H1 (cell line): Measurements from ENCODE around the gene ASRGL1. TPM values are rescaled to one million over a fixed set of nuclear protein-coding genes. Genes with fewer than 3 reads are reported as not detected.

ENCODE experiments used
- CTCF ChIA-PET: fragments of 300-600 bp; sonication (Branson Sonifier 250); formaldehyde crosslinking; loops from one replicate; lab custom pipeline; 2021; ENCODE audit not compliant: partially characterized antibody; lab: Charles Lee
- POLR2A ChIA-PET: fragments of 300-600 bp; sonication (Branson Sonifier 250); formaldehyde crosslinking; loops from one replicate; lab custom pipeline; 2021; ENCODE audit warnings: inconsistent platforms; ENCODE audit not compliant: partially characterized antibody; lab: Charles Lee
- DNase-seq, 2 experiments: peaks; one replicate each; pipeline versions ENCODE4 v3.0.0 to v3.0.0-alpha.2; 2010 to 2022; ENCODE audit warnings: low spot score in 2 of 2, low read depth in 1 of 2, mixed read lengths in 1 of 2
- FAIRE-seq: peaks from 2 replicates; lab custom pipeline; 2011; peaks lifted over from hg19 to GRCh38; lab: Jason Lieb, UNC
- H2AFZ ChIP-seq: 2 replicates; pipeline ENCODE4 v1.8.1; 2012; ENCODE audit warnings: low read length, inconsistent platforms
- H2AK5ac ChIP-seq: 2 replicates; pipeline ENCODE4 v1.6.1; 2013; ENCODE audit warnings: low read depth, low read length
- H2BK120ac ChIP-seq: replicated peaks from 2 replicates; pipeline ENCODE3; 2013; ENCODE audit warnings: low read depth, low read length, inconsistent platforms
- H2BK12ac ChIP-seq: 2 replicates; pipeline ENCODE4 v1.6.1; 2013; ENCODE audit warnings: low read depth, low read length
- H2BK15ac ChIP-seq: 2 replicates; pipeline ENCODE4 v1.6.1; 2013; ENCODE audit warnings: low read length
- H2BK20ac ChIP-seq: 2 replicates; pipeline ENCODE4 v1.6.1; 2013; ENCODE audit warnings: low read length
- H2BK5ac ChIP-seq: 2 replicates; pipeline ENCODE4 v1.6.1; 2013; ENCODE audit warnings: low read depth, low read length
- H3K14ac ChIP-seq: 2 replicates; pipeline ENCODE4 v1.6.1; 2013; ENCODE audit warnings: inconsistent platforms; ENCODE audit not compliant: insufficient read length
- H3K18ac ChIP-seq: 2 replicates; pipeline ENCODE4 v1.6.1; 2013; ENCODE audit warnings: low read length; ENCODE audit errors: extremely low read depth
- H3K23ac ChIP-seq: 2 replicates; pipeline ENCODE4 v1.6.1; 2013; ENCODE audit warnings: inconsistent platforms; ENCODE audit not compliant: insufficient read length
- H3K23me2 ChIP-seq: 2 replicates; pipeline ENCODE4 v1.6.1; 2013; ENCODE audit warnings: low read depth, low read length
- H3K27ac ChIP-seq: 2 replicates; pipeline ENCODE4 v1.6.1; 2011; ENCODE audit warnings: low read depth, low read length, inconsistent platforms
- H3K27me3 ChIP-seq, 4 experiments: replicated peaks in 1 of 4; 1 replicate in 1 of 4; 2 replicates in 3 of 4; pipeline versions ENCODE4 v1.6.1 to v1.8.1; 2011 to 2013; ENCODE audit warnings: low read length in 3 of 4, mild to moderate bottlenecking in 3 of 4, inconsistent platforms in 2 of 4, mixed read lengths in 2 of 4, moderate library complexity in 1 of 4; ENCODE audit not compliant: control insufficient read depth in 3 of 4, insufficient read depth in 3 of 4; ENCODE audit errors: extremely low read depth in 1 of 4
- H3K36me3 ChIP-seq, 4 experiments: 2 replicates each; pipeline versions ENCODE4 v1.6.1 to v1.8.1; 2011 to 2013; ENCODE audit warnings: mild to moderate bottlenecking in 4 of 4, low read length in 3 of 4, moderate library complexity in 2 of 4, control low read depth in 1 of 4, inconsistent platforms in 1 of 4; ENCODE audit not compliant: insufficient read depth in 4 of 4, control insufficient read depth in 2 of 4
- H3K4ac ChIP-seq: replicated peaks from 2 replicates; pipeline ENCODE3; 2013; ENCODE audit warnings: low read length, low read depth, mixed read lengths, inconsistent platforms; ENCODE audit not compliant: insufficient read length
- H3K4me1 ChIP-seq, 4 experiments: replicated peaks in 1 of 4; 1 replicate in 1 of 4; 2 replicates in 3 of 4; pipeline versions ENCODE4 v1.6.1 to v1.8.1; 2011 to 2013; ENCODE audit warnings: low read length in 3 of 4, inconsistent platforms in 2 of 4, mixed read lengths in 1 of 4; ENCODE audit not compliant: insufficient read depth in 4 of 4, control insufficient read depth in 3 of 4
- H3K4me2 ChIP-seq, 2 experiments: 2 replicates each; pipeline versions ENCODE4 v1.6.1 to v1.8.1; 2011 to 2013; ENCODE audit warnings: low read depth in 2 of 2, low read length in 2 of 2, control low read depth in 1 of 2, inconsistent platforms in 1 of 2, mild to moderate bottlenecking in 1 of 2; ENCODE audit not compliant: insufficient read depth in 1 of 2
- H3K4me3 ChIP-seq, 4 experiments: fragments of 200-600, 300-600 bp in 1 of 4; sonication (generic), shearing (Covaris generic), sonication (Bioruptor Twin) in 1 of 4; 2 replicates each; pipeline versions ENCODE4 v1.5.1 to v1.8.1; 2011 to 2016; ENCODE audit warnings: low read length in 4 of 4, low read depth in 3 of 4, control low read depth in 2 of 4, inconsistent platforms in 2 of 4, mild to moderate bottlenecking in 2 of 4, mixed read lengths in 1 of 4, moderate library complexity in 1 of 4; ENCODE audit not compliant: insufficient read depth in 2 of 4; ENCODE audit errors: extremely low read depth in 1 of 4
- H3K56ac ChIP-seq: replicated peaks from 2 replicates; pipeline ENCODE3; 2013; ENCODE audit warnings: low read depth, mild to moderate bottlenecking, mixed read lengths, low read length, inconsistent platforms; ENCODE audit not compliant: insufficient read length
- H3K79me1 ChIP-seq: 2 replicates; pipeline ENCODE4 v1.6.1; 2013; ENCODE audit warnings: low read depth, low read length, control low read depth
- H3K79me2 ChIP-seq, 2 experiments: 2 replicates each; pipeline versions ENCODE4 v1.6.1 to v1.8.1; 2012 to 2013; ENCODE audit warnings: low read length in 2 of 2, mild to moderate bottlenecking in 2 of 2, inconsistent platforms in 1 of 2; ENCODE audit not compliant: insufficient read depth in 2 of 2, control insufficient read depth in 1 of 2
- H3K9ac ChIP-seq, 4 experiments: replicated peaks in 1 of 4; 1 replicate in 1 of 4; 2 replicates in 3 of 4; pipeline versions ENCODE4 v1.6.1 to v1.8.1; 2011 to 2013; ENCODE audit warnings: low read depth in 3 of 4, low read length in 3 of 4, control low read depth in 2 of 4, mild to moderate bottlenecking in 2 of 4, moderate library complexity in 2 of 4, inconsistent platforms in 1 of 4; ENCODE audit errors: extremely low read depth in 1 of 4
- H3K9me3 ChIP-seq, 2 experiments: 2 replicates each; pipeline versions ENCODE4 v1.6.1 to v1.8.1; 2012 to 2013; ENCODE audit warnings: mild to moderate bottlenecking in 2 of 2, moderate library complexity in 2 of 2, control low read depth in 1 of 2, inconsistent platforms in 1 of 2, low read depth in 1 of 2, low read length in 1 of 2, mixed read lengths in 1 of 2; ENCODE audit not compliant: insufficient read depth in 2 of 2
- H4K20me1 ChIP-seq, 2 experiments: replicated peaks in 1 of 2; 2 replicates each; pipeline versions ENCODE3 to v1.8.1; 2011 to 2013; ENCODE audit warnings: inconsistent platforms in 2 of 2, low read length in 2 of 2, mild to moderate bottlenecking in 1 of 2; ENCODE audit not compliant: insufficient read depth in 2 of 2, control insufficient read depth in 1 of 2
- H4K5ac ChIP-seq: 2 replicates; pipeline ENCODE4 v1.6.1; 2013; ENCODE audit warnings: low read length, low read depth, mixed read lengths, inconsistent platforms; ENCODE audit not compliant: insufficient read length
- H4K8ac ChIP-seq: 2 replicates; pipeline ENCODE4 v1.8.0; 2013; ENCODE audit warnings: mild to moderate bottlenecking, moderate library complexity, low read length, inconsistent platforms; ENCODE audit not compliant: insufficient read depth; ENCODE audit errors: extremely low read depth
- H4K91ac ChIP-seq: replicated peaks from 2 replicates; pipeline ENCODE3; 2013; ENCODE audit warnings: low read length, mixed read lengths, inconsistent platforms; ENCODE audit not compliant: insufficient read length
- BCL11A ChIP-seq, 2 experiments: IDR thresholded peaks; one replicate each; pipeline ENCODE4 v1.6.1; 2011; ENCODE audit warnings: low read depth in 2 of 2, low read length in 2 of 2, mild to moderate bottlenecking in 2 of 2
- EP300 ChIP-seq, 2 experiments: IDR thresholded peaks; 1 replicate in 1 of 2; 2 replicates in 1 of 2; pipeline ENCODE4 v1.6.1; 2011 to 2012; ENCODE audit warnings: low read depth in 2 of 2, low read length in 2 of 2, mild to moderate bottlenecking in 2 of 2, borderline replicate concordance in 1 of 2, inconsistent platforms in 1 of 2, moderate library complexity in 1 of 2
- FOSL1 ChIP-seq: IDR thresholded peaks from 2 replicates; pipeline ENCODE4 v1.6.1; 2011; ENCODE audit warnings: mild to moderate bottlenecking, low read depth, low read length, moderate library complexity; ENCODE audit not compliant: insufficient read depth
- NANOG ChIP-seq: IDR thresholded peaks from 2 replicates; pipeline ENCODE4 v1.6.1; 2011; ENCODE audit warnings: low read length, low read depth, mild to moderate bottlenecking, inconsistent platforms; ENCODE audit not compliant: insufficient read depth, poor library complexity, severe bottlenecking
- RBBP5 ChIP-seq: IDR thresholded peaks from 2 replicates; pipeline ENCODE4 v1.7.1; 2012; ENCODE audit warnings: low read depth, mild to moderate bottlenecking, inconsistent platforms, low read length, moderate library complexity, borderline replicate concordance
- SIX5 ChIP-seq: IDR thresholded peaks from 2 replicates; pipeline ENCODE4 v1.6.1; 2011; ENCODE audit warnings: mild to moderate bottlenecking, low read depth, low read length
- SRF ChIP-seq: IDR thresholded peaks from 2 replicates; pipeline ENCODE4 v1.6.1; 2011; ENCODE audit warnings: mild to moderate bottlenecking, low read depth, low read length, moderate library complexity
- WGBS, 2 experiments: shearing (Covaris generic) in 1 of 2; methylation state at CpG; one replicate each; pipeline versions ENCODE4 v1.1.6 to v1.1.7; 2013 to 2015; ENCODE audit warnings: low lambda C conversion rate in 2 of 2, mixed read lengths in 2 of 2, inconsistent platforms in 1 of 2, low coverage in 1 of 2, missing lambda C conversion rate in 1 of 2; ENCODE audit not compliant: insufficient replicate concordance in 2 of 2, insufficient coverage in 1 of 2, insufficient read length in 1 of 2; ENCODE audit errors: extremely low coverage in 1 of 2, missing lambda C conversion rate in 1 of 2; 5-methylcytosine and 5-hydroxymethylcytosine counted together
- polyA plus RNA-seq, 7 experiments: library from polyadenylated mRNA; depleted of rRNA in 3 of 7; stranded (reverse) in 5 of 7; unstranded in 2 of 7; fragments of >200 nt in 5 of 7; fragments of 200-250 nt in 2 of 7; gene quantifications; 1 replicate in 5 of 7; 2 replicates in 1 of 7; 4 replicates in 1 of 7; pipeline versions ENCODE4 v1.2.1 to v1.2.3, GENCODE V29; 2011 to 2013; ENCODE audit warnings: missing spikeins in 2 of 7, mixed read lengths in 2 of 7
- total RNA-seq: library from RNA; stranded (reverse); fragmentation: NEBNext Ultra II Directional; extraction: Animal tissue kit (Norgen Biotek cat#: 25700); gene quantifications from 2 replicates; pipeline ENCODE4 v1.2.1, GENCODE V29; 2021
- TF ChIP-seq, protein P1 (sequence below): IDR thresholded peaks from 2 replicates; pipeline ENCODE4 v1.6.1; 2012; ENCODE audit warnings: inconsistent platforms
- TF ChIP-seq, protein P2 (sequence below): IDR thresholded peaks from 2 replicates; pipeline ENCODE4 v1.6.1; 2012; ENCODE audit warnings: low read length, inconsistent platforms

Gene ASRGL1
- total and polyA plus RNA-seq, 2 of the 8 experiments (the other 6 are each of a cell fraction or from before 2014, with no cell fraction given): 19.9 to 23.5 TPM

DNA sequence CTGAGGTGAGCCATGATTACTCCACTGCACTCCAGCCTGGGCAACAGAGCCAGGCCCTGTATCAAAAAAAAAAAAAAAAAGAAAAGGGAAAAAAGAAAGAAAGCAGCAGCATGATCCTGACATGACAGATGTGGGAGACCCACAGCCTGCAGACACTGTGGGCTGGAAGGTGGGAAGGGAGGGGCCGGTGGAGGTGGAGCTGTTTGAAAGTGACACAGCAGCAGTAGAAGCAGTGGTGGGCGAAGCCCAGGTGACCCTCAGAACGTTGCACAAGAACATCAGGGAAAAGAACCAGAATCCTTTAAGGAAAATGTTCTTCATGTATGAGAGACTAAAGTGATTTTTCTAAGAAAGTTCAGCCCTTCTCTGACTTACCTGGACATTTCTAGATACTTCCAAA is 55.3 kb downstream of the ASRGL1 start:
- POLR2A ChIA-PET: interaction anchor here (0.6 to 1.6 kb wide), 4 partner anchors 168 to 296 kb away, joined by 3 to 4 read pairs (median 4); partner anchors contain the start of gene EEF1G
- Histone ChIP-seq H4K5ac (no peak overlapping the region), H2AK5ac (no peak overlapping the region), H3K23ac (no peak overlapping the region), H3K9ac (no peak overlapping the region), H3K9me3 (no peaks in the 10 kb centered on the region), H2BK12ac (no peak overlapping the region), H3K4me1 (peaks cover 3 to 4% (median 3%) of the 10 kb centered on the region in 4 experiments; a peak in 5 of 7 replicates), H2BK20ac (no peak overlapping the region), H2BK120ac (no peak overlapping the region), H3K36me3 (no peaks in the 10 kb centered on the region), H3K23me2 (no peaks in the 10 kb centered on the region), H3K14ac (no peak overlapping the region), H3K4ac (no peak overlapping the region), H2BK5ac (no peak overlapping the region), H3K79me1 (no peaks in the 10 kb centered on the region), H4K8ac (no peak overlapping the region), H2AFZ (no peak overlapping the region), H3K4me3 (no peak overlapping the region), H3K79me2 (no peaks in the 10 kb centered on the region), H3K27ac (no peak overlapping the region), H4K91ac (no peak overlapping the region), H3K27me3 (no peaks in the 10 kb centered on the region), H3K4me2 (no peak overlapping the region), H2BK15ac (no peak overlapping the region), H3K56ac (no peak overlapping the region), H3K18ac (no peak overlapping the region), H4K20me1 (no peaks in the 10 kb centered on the region)
- CTCF ChIA-PET: interaction anchor here (0.7 to 8.6 kb wide), 18 partner anchors 9 to 395 kb away, joined by 3 to 113 read pairs (median 4); partner anchors contain the start of genes AHNAK, SCGB1A1 and TMEM179B
- DNase-seq (no peak), FAIRE-seq (no peak)
- TF ChIP-seq FOSL1 (no peak), BCL11A (IDR thresholded peaks at IDR 0.05; ENCODE audit: low read depth in 2 of 2, low read length in 2 of 2) (no peak), NANOG (no peak), RBBP5 (no peak), SIX5 (no peak), EP300 (IDR thresholded peaks at IDR 0.05; ENCODE audit: borderline replicate concordance in 1 of 2, low read depth in 2 of 2, low read length in 2 of 2) (no peak), SRF (no peak)
- TF ChIP-seq, protein P1, sequence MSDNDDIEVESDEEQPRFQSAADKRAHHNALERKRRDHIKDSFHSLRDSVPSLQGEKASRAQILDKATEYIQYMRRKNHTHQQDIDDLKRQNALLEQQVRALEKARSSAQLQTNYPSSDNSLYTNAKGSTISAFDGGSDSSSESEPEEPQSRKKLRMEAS: no peak
- TF ChIP-seq, protein P2, sequence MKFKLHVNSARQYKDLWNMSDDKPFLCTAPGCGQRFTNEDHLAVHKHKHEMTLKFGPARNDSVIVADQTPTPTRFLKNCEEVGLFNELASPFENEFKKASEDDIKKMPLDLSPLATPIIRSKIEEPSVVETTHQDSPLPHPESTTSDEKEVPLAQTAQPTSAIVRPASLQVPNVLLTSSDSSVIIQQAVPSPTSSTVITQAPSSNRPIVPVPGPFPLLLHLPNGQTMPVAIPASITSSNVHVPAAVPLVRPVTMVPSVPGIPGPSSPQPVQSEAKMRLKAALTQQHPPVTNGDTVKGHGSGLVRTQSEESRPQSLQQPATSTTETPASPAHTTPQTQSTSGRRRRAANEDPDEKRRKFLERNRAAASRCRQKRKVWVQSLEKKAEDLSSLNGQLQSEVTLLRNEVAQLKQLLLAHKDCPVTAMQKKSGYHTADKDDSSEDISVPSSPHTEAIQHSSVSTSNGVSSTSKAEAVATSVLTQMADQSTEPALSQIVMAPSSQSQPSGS: no peak
- WGBS, 2 experiments: 86% methylated on average over 3 of the region's 3 CpGs; no CpG with 5 or more reads in 1 of the 2 experiments
